ENCODE results near the gene SIAH1. TPM values are rescaled to one million over a fixed set of nuclear protein-coding genes. Genes with fewer than 3 reads are reported as not detected.
"Not testable (repeated sequence)": the region's sequence is repeated elsewhere in the genome, so short reads cannot be mapped to it uniquely, and the experiment has no call there.

Gene SIAH1
- total RNA-seq, 1 donor from 2014 or later, result 24.8 TPM

DNA sequence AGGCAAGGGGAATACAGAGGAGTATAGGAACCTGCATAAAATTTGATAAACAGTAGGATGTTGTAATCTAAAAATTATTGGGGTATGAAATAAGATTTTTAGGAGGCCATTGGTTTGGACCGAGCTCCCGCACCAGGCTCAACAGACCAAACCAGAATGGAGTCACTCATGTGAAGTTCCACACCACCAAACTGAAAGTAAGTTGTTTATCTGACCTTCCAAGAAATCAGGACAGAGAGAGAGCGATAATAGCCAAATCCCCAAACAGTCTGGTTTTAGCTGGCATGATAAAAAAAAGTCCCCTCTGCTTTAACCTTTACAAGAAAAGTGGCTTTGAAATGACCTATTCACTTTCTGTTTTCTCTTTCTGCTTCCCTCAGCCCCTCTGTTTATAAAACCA, 45.7 kb upstream of the SIAH1 start:
- no peaks in the 10 kb centered on the region for H3K9me3 ChIP-seq
- H3K27ac ChIP-seq, result no peak overlapping the region
- no peak for ATAC-seq
- no peak for DNase-seq
- H3K4me3 ChIP-seq, result no peak overlapping the region
- no peaks in the 10 kb centered on the region for H3K4me1 ChIP-seq
- intact Hi-C loops (cut with DNase I), result no loop called here
- H3K36me3 ChIP-seq, result no peaks in the 10 kb centered on the region
- H3K27me3 ChIP-seq, result no peaks in the 10 kb centered on the region
- TF ChIP-seq, protein P1, sequence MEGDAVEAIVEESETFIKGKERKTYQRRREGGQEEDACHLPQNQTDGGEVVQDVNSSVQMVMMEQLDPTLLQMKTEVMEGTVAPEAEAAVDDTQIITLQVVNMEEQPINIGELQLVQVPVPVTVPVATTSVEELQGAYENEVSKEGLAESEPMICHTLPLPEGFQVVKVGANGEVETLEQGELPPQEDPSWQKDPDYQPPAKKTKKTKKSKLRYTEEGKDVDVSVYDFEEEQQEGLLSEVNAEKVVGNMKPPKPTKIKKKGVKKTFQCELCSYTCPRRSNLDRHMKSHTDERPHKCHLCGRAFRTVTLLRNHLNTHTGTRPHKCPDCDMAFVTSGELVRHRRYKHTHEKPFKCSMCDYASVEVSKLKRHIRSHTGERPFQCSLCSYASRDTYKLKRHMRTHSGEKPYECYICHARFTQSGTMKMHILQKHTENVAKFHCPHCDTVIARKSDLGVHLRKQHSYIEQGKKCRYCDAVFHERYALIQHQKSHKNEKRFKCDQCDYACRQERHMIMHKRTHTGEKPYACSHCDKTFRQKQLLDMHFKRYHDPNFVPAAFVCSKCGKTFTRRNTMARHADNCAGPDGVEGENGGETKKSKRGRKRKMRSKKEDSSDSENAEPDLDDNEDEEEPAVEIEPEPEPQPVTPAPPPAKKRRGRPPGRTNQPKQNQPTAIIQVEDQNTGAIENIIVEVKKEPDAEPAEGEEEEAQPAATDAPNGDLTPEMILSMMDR (IDR thresholded peaks at IDR 0.05), result no peak

DNA sequence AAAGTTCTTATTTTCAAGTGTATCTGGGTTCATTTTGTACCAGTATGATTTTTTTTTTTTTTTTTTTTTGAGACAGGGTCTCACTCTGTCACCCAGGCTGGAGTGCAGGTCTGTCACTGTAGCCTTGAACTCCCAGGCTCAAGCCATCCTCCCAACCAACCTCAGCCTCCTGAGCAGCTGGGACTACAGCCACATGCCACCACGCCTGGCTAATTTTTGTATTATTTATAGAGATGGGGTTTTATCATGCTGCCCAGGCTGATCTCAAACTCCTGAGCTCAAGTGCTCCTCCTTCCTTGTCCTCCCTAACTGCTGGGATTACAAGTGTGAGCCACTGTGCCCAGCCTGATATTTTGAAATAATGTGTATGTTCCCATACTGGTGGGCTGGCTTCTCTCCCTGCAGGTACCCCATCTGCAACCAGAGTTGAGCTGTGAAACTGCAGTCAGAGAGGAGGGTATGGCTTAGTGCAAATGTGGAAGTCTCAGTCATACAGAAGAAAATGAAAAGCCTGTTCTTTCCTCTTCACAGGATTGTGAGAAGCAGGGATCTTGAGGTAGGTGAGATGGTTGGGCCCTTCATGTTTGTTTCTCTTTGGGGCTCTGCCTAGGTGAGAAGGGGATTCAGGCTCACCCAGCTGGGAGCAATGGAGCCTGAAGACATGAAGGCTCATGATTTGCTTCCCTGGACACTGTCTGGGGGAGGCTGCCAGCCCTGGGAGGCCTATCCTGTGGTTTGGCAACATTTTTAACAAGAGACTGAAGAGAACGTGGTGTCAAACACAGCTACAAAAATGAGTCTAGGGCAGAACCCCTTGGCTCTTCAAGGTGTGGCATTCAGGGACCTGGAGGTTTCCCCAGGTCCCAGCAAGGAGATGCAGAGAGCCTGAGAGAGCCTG, 41.3 kb upstream of the SIAH1 start:
- intact Hi-C loops (cut with DNase I), result no loop called here
- no peaks in the 10 kb centered on the region for H3K36me3 ChIP-seq
- TF ChIP-seq, protein P1 (IDR thresholded peaks at IDR 0.05), result no peak
- no peak overlapping the region for H3K4me3 ChIP-seq
- ATAC-seq, result no peak
- H3K27me3 ChIP-seq, result no peaks in the 10 kb centered on the region
- no peaks in the 10 kb centered on the region for H3K4me1 ChIP-seq
- no peak for DNase-seq
- no peaks in the 10 kb centered on the region for H3K9me3 ChIP-seq
- no peak overlapping the region for H3K27ac ChIP-seq

GRCh38 chr16:48422537-48422936, 37.3 kb upstream of the SIAH1 start:
- H3K27ac ChIP-seq, result no peak overlapping the region
- H3K4me3 ChIP-seq, result no peak overlapping the region
- intact Hi-C loops (cut with DNase I), result no loop called here
- TF ChIP-seq, protein P1 (IDR thresholded peaks at IDR 0.05), result no peak
- no peaks in the 10 kb centered on the region for H3K36me3 ChIP-seq
- no peaks in the 10 kb centered on the region for H3K9me3 ChIP-seq
- no peaks in the 10 kb centered on the region for H3K27me3 ChIP-seq
- no peak for ATAC-seq
- DNase-seq, result no peak
- H3K4me1 ChIP-seq, result no peaks in the 10 kb centered on the region

- no peaks in the 10 kb centered on the region for H3K4me1 ChIP-seq
- H3K27ac ChIP-seq, result no peak overlapping the region
- no peak for DNase-seq
- H3K9me3 ChIP-seq, result no peaks in the 10 kb centered on the region
- intact Hi-C loops (cut with DNase I), result no loop called here
- no peak overlapping the region for H3K4me3 ChIP-seq
- no peaks in the 10 kb centered on the region for H3K27me3 ChIP-seq
- TF ChIP-seq, protein P1 (IDR thresholded peaks at IDR 0.05), result no peak
- no peaks in the 10 kb centered on the region for H3K36me3 ChIP-seq
- ATAC-seq, result no peak
Observed at GRCh38 chr16:48421741-48422140, 36.5 kb upstream of the SIAH1 start.

DNA sequence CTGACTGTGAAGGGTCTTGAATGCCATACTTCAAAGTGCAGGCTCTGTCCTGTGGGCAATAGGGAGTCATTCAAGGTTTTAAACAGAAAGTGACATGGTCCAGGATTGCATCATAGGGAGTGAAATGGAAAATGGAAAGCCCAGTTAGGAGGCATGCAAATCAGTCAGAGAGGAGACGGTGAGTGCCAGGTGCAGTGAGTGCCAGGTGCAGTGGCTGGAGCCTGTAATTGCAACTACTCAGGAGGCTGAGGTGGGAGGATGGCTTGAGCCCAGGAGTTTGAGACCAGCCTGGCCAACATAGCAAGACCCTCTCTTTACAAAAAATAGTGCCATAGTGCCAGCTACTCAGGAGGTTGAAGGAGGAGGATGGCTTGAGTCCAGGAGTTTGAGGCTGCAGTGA, 35.2 kb upstream of the SIAH1 start:
- H3K4me1 ChIP-seq, result no peaks in the 10 kb centered on the region
- no peak for DNase-seq
- H3K9me3 ChIP-seq, result no peaks in the 10 kb centered on the region
- no peaks in the 10 kb centered on the region for H3K36me3 ChIP-seq
- intact Hi-C loops (cut with DNase I), result no loop called here
- H3K4me3 ChIP-seq, result no peak overlapping the region
- no peaks in the 10 kb centered on the region for H3K27me3 ChIP-seq
- no peak overlapping the region for H3K27ac ChIP-seq
- ATAC-seq, result peak; percentile 15
- TF ChIP-seq, protein P1 (IDR thresholded peaks at IDR 0.05), result no peak

DNA sequence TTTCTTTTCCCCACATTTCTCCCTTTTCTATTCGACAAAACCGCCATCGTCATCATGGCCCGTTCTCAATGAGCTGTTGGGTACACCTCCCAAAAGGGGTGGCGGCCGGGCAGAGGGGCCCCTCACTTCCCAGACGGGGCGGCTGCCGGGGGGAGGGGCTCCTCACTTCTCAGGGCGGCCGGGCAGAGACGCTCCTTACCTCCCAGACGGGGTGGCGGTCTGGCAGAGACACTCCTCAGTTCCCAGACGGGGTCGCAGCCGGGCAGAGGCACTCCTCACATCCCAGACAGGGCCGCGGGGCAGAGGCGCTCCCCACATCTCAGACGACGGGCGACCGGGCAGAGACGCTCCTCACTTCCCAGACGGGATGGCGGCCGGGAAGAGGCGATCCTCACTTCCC, 31.4 kb upstream of the SIAH1 start:
- H3K9me3 ChIP-seq; H3K4me1 ChIP-seq; H3K27me3 ChIP-seq; intact Hi-C loops (cut with DNase I); H3K36me3 ChIP-seq; H3K4me3 ChIP-seq; DNase-seq; H3K27ac ChIP-seq; ATAC-seq: not testable (repeated sequence)

Data from upper lobe of right lung (tissue), 1 donor.